H9 (cell line): ENCODE measurements around the gene AFF2. TPM values are rescaled to one million over a fixed set of nuclear protein-coding genes. Genes with fewer than 3 reads are reported as not detected.

Source experiments
- DNase-seq: peaks from one replicate; pipeline ENCODE4 v3.0.0-alpha.2; 2017
- H2AFZ ChIP-seq: one replicate; pipeline ENCODE4 v1.6.1; 2013; ENCODE audit warnings: mild to moderate bottlenecking, low read length, control low read depth, moderate library complexity
- H2AK5ac ChIP-seq: 2 replicates; pipeline ENCODE4 v1.6.1; 2013; ENCODE audit warnings: low read length, control low read depth, mixed read lengths; ENCODE audit not compliant: insufficient read length
- H2BK120ac ChIP-seq: one replicate; pipeline ENCODE4 v1.6.1; 2013; ENCODE audit warnings: low read depth, mild to moderate bottlenecking, low read length, control low read depth, inconsistent platforms; ENCODE audit not compliant: poor library complexity, severe bottlenecking
- H2BK12ac ChIP-seq: 2 replicates; pipeline ENCODE4 v1.6.1; 2013; ENCODE audit warnings: low read length, control low read depth, mixed read lengths, low read depth; ENCODE audit not compliant: insufficient read length
- H2BK15ac ChIP-seq: 2 replicates; pipeline ENCODE4 v1.6.1; 2013; ENCODE audit warnings: low read depth, low read length, control low read depth
- H2BK20ac ChIP-seq: one replicate; pipeline ENCODE4 v1.6.1; 2013; ENCODE audit warnings: low read depth, mild to moderate bottlenecking, low read length, control low read depth, inconsistent platforms; ENCODE audit not compliant: poor library complexity, severe bottlenecking
- H2BK5ac ChIP-seq: 2 replicates; pipeline ENCODE4 v1.6.1; 2013; ENCODE audit warnings: low read length, control low read depth, mixed read lengths; ENCODE audit not compliant: insufficient read length
- H3K14ac ChIP-seq: 2 replicates; pipeline ENCODE4 v1.6.1; 2013; ENCODE audit warnings: low read length, control low read depth; ENCODE audit not compliant: insufficient read depth
- H3K18ac ChIP-seq: 2 replicates; pipeline ENCODE4 v1.6.1; 2013; ENCODE audit warnings: low read depth, mild to moderate bottlenecking, mixed read lengths, low read length, control low read depth; ENCODE audit not compliant: insufficient read length
- H3K23ac ChIP-seq: 2 replicates; pipeline ENCODE4 v1.6.1; 2013; ENCODE audit warnings: low read length, control low read depth, mixed read lengths, low read depth; ENCODE audit not compliant: insufficient read length
- H3K23me2 ChIP-seq: 2 replicates; pipeline ENCODE4 v1.6.1; 2013; ENCODE audit warnings: low read depth, mild to moderate bottlenecking, mixed read lengths, low read length, control low read depth; ENCODE audit not compliant: insufficient read length, poor library complexity, severe bottlenecking
- H3K27ac ChIP-seq: 2 replicates; pipeline ENCODE4 v1.5.1; 2013; ENCODE audit warnings: low read length, control low read depth, mixed read lengths, low read depth; ENCODE audit not compliant: insufficient read length
- H3K27me3 ChIP-seq: 2 replicates; pipeline ENCODE4 v1.6.1; 2013; ENCODE audit warnings: low read length, control low read depth, inconsistent platforms; ENCODE audit not compliant: insufficient read depth
- H3K4ac ChIP-seq: 2 replicates; pipeline ENCODE4 v1.6.1; 2013; ENCODE audit warnings: low read depth, mild to moderate bottlenecking, control low read depth, inconsistent platforms, low read length, moderate library complexity
- H3K4me1 ChIP-seq: 2 replicates; pipeline ENCODE4 v1.6.1; 2013; ENCODE audit warnings: low read length, control low read depth, inconsistent platforms; ENCODE audit not compliant: insufficient read depth
- H3K4me2 ChIP-seq: 2 replicates; pipeline ENCODE4 v1.6.1; 2013; ENCODE audit warnings: low read length, control low read depth, mixed read lengths; ENCODE audit not compliant: insufficient read length, insufficient read depth
- H3K56ac ChIP-seq: 2 replicates; pipeline ENCODE4 v1.6.1; 2013; ENCODE audit warnings: low read depth, mild to moderate bottlenecking, mixed read lengths, low read length, control low read depth; ENCODE audit not compliant: insufficient read length
- H3K79me1 ChIP-seq: 2 replicates; pipeline ENCODE4 v1.6.1; 2013; ENCODE audit warnings: low read depth, mild to moderate bottlenecking, moderate library complexity, low read length, control low read depth, inconsistent platforms; ENCODE audit not compliant: insufficient read depth, poor library complexity, severe bottlenecking
- H3K79me2 ChIP-seq: 2 replicates; pipeline ENCODE4 v1.6.1; 2013; ENCODE audit warnings: low read length, control low read depth, inconsistent platforms; ENCODE audit not compliant: insufficient read depth
- H3K9ac ChIP-seq: 2 replicates; pipeline ENCODE4 v1.6.1; 2013; ENCODE audit warnings: low read length, control low read depth, mixed read lengths; ENCODE audit not compliant: insufficient read length; ENCODE audit errors: extremely low read depth
- H3K9me3 ChIP-seq: one replicate; pipeline ENCODE4 v1.6.1; 2013; ENCODE audit warnings: low read depth, low read length, inconsistent platforms; ENCODE audit not compliant: control insufficient read depth
- H3T11ph ChIP-seq: one replicate; pipeline ENCODE4 v1.6.1; 2013; ENCODE audit warnings: mild to moderate bottlenecking, low read length, control low read depth, inconsistent platforms
- H4K20me1 ChIP-seq: one replicate; pipeline ENCODE4 v1.6.1; 2013; ENCODE audit not compliant: control insufficient read depth, insufficient read length, insufficient read depth
- H4K5ac ChIP-seq: 2 replicates; pipeline ENCODE4 v1.6.1; 2013; ENCODE audit warnings: low read depth, mild to moderate bottlenecking, mixed read lengths, low read length, control low read depth; ENCODE audit not compliant: insufficient read length
- H4K8ac ChIP-seq: replicated peaks from 2 replicates; pipeline ENCODE4 v1.6.1; 2013; ENCODE audit warnings: low read length, control low read depth, mixed read lengths, low read depth; ENCODE audit not compliant: insufficient read length
- H4K91ac ChIP-seq: 2 replicates; pipeline ENCODE4 v1.6.1; 2013; ENCODE audit warnings: low read depth, mild to moderate bottlenecking, moderate library complexity, mixed read lengths, low read length, control low read depth; ENCODE audit not compliant: insufficient read length
- H3K27ac Mint-ChIP-seq, 3 experiments: 2 replicates in 2 of 3; 3 replicates in 1 of 3; pipeline ENCODE4 v1.8.0; 2020 to 2021; ENCODE audit warnings: mixed read lengths in 3 of 3, mild to moderate bottlenecking in 1 of 3, moderate library complexity in 1 of 3
- H3K27me3 Mint-ChIP-seq: 2 replicates; pipeline ENCODE4 v1.8.0; 2021; ENCODE audit warnings: low read depth, mild to moderate bottlenecking, moderate library complexity, mixed read lengths
- H3K36me3 Mint-ChIP-seq, 3 experiments: 2 replicates in 2 of 3; 3 replicates in 1 of 3; pipeline ENCODE4 v1.8.0; 2020 to 2021; ENCODE audit warnings: low read depth in 3 of 3, mixed read lengths in 3 of 3; ENCODE audit not compliant: insufficient read depth in 1 of 3
- H3K4me1 Mint-ChIP-seq, 2 experiments: 2 replicates each; pipeline ENCODE4 v1.8.0; 2020; ENCODE audit warnings: mixed read lengths in 2 of 2
- H3K4me3 Mint-ChIP-seq, 2 experiments: 2 replicates in 1 of 2; 3 replicates in 1 of 2; pipeline ENCODE4 v1.8.0; 2020 to 2021; ENCODE audit warnings: mild to moderate bottlenecking in 2 of 2, mixed read lengths in 2 of 2, moderate library complexity in 1 of 2
- H3K9me3 Mint-ChIP-seq, 2 experiments: 2 replicates in 1 of 2; 3 replicates in 1 of 2; pipeline ENCODE4 v1.8.0; 2020; ENCODE audit warnings: mild to moderate bottlenecking in 2 of 2, mixed read lengths in 2 of 2, moderate library complexity in 1 of 2
- CTCF ChIP-seq: fragments of 200-600 bp; sonication (generic); conservative IDR thresholded peaks from 3 replicates; pipeline ENCODE4 v1.8.0; 2021; ENCODE audit warnings: antibody characterized with exemption, mild to moderate bottlenecking
- WGBS: extraction: QIAGEN DNeasy Blood & Tissue Kit; methylation state at CpG from one replicate; pipeline ENCODE4 v1.1.7; 2013; ENCODE audit warnings: missing lambda C conversion rate, low lambda C conversion rate, mixed read lengths; ENCODE audit not compliant: insufficient read length; ENCODE audit errors: extremely low coverage; 5-methylcytosine and 5-hydroxymethylcytosine counted together
- total RNA-seq: library from RNA; stranded (reverse); gene quantifications from 2 replicates; pipeline ENCODE4 v1.2.1, GENCODE V29; 2021

The AFF2 gene
- total RNA-seq, 1 experiment from 2014 or later, result 14.6 TPM

DNA sequence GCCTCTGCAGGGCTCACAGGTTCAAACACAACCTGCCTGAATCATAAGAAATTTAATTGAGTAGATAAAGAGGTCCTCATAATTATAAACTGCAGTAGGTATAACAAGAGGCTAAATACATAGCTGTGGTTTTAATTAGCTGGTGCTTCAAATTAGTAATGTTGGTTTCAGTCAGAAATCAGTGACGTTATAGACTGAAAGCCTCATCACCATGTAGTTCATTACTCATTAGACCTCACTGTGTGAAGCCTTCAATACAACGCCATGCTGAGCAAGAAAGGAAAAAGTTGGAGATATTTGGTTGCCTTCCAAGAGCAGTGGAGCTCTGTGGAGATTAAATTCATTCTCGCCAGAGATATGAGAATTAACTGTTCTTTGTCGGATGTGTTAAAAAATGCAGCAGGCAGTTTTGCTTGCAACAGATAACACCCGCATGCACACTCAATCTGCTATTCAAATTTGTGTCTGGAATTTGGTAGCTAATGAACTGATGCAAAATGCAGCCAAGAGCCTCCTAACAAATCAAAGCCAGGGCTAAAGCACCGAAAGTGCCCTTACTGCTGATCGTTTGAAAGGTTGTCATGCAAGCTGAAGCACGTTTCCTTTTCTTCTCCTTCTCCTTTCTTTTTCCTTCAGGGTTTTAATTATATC, 148.9 kb downstream of the AFF2 start:
- Histone ChIP-seq H3K14ac (no peak overlapping the region), H3K4me2 (no peak overlapping the region), H3K23ac (no peak overlapping the region), H2AFZ (no peak overlapping the region), H3K56ac (no peak overlapping the region), H3K27me3 (no peaks in the 10 kb centered on the region), H3T11ph (no peak overlapping the region), H3K4ac (no peak overlapping the region), H2AK5ac (no peak overlapping the region), H3K4me1 (no peaks in the 10 kb centered on the region; the same call in 1 of the 2 replicates), H2BK5ac (no peak overlapping the region), H4K5ac (no peak overlapping the region), H3K79me2 (no peaks in the 10 kb centered on the region), H3K23me2 (no peaks in the 10 kb centered on the region), H2BK15ac (no peak overlapping the region), H2BK20ac (no peak overlapping the region), H3K79me1 (no peaks in the 10 kb centered on the region), H3K18ac (no peak overlapping the region), H4K8ac (no peak overlapping the region), H3K27ac (no peak overlapping the region), H3K9me3 (peaks cover 13% of the 10 kb centered on the region), H3K9ac (no peak overlapping the region), H2BK120ac (no peak overlapping the region), H2BK12ac (no peak overlapping the region), H4K20me1 (no peaks in the 10 kb centered on the region), H4K91ac (no peak overlapping the region)
- Mint-ChIP-seq H3K9me3 (peaks cover 51 to 64% of the 10 kb centered on the region in 2 experiments), H3K27ac (no peak overlapping the region), H3K4me3 (no peak overlapping the region), H3K36me3 (peaks cover 2 to 8% (median 2%) of the 10 kb centered on the region in 3 experiments; a peak in 5 of 7 replicates), H3K4me1 (peaks cover 9% of the 10 kb centered on the region in 2 experiments), H3K27me3 (no peaks in the 10 kb centered on the region)
- DNase-seq, result no peak
- no peak for TF ChIP-seq CTCF
- no CpG with 5 or more reads among the region's 8 CpGs for WGBS
